GM12865 (cell line): ENCODE results near the gene GNA12.

Experiments
- DNase-seq: peaks from one replicate; pipeline ENCODE4 v3.0.0; 2010; ENCODE audit warnings: low read depth
- H3K4me3 ChIP-seq: 2 replicates; pipeline ENCODE4 v1.5.1; 2011; ENCODE audit warnings: mild to moderate bottlenecking, low read depth, low read length, control low read depth
- TF ChIP-seq, protein P1 (sequence below): IDR thresholded peaks from 2 replicates; pipeline ENCODE4 v1.5.1; 2011; ENCODE audit warnings: low read length, control low read depth, low read depth, inconsistent platforms; ENCODE audit not compliant: insufficient read depth; ENCODE audit errors: missing control alignments

GNA12 gene

DNA sequence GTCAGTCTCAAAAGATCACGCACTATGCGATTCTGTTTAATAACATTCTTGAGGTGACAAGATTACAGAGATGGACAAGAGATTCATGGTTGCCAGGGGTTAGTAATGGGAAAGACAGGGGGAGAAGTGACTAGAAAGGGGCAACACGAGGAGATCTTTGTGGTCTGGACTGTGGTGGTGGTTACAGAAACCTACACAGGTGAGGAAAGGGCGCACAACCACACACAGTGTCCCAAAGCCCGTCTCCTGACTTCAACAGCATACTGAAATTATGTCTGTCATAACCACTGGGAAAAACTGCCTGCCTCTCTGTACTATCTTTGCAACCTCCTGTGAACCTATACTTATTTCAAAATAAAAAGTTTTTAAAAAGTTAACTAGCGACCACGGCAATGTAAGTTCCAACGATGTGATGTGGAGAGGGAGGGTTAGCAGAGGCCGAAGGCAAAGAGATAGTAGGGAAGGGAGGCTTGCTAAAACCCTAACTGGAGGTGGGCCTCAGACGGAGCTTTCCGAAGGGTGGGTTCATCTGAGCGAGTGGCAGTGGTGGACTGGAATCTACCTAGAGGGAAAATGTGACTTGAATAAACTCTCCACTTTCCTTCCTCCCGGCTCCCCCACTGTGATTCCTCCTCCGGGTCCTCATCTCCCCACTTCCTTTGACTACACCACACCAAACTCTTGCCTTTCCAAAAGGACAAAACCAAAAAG, 43.7 kb downstream of the GNA12 start:
- H3K4me3 ChIP-seq = no peak overlapping the region
- DNase-seq = no peak
- TF ChIP-seq, protein P1, sequence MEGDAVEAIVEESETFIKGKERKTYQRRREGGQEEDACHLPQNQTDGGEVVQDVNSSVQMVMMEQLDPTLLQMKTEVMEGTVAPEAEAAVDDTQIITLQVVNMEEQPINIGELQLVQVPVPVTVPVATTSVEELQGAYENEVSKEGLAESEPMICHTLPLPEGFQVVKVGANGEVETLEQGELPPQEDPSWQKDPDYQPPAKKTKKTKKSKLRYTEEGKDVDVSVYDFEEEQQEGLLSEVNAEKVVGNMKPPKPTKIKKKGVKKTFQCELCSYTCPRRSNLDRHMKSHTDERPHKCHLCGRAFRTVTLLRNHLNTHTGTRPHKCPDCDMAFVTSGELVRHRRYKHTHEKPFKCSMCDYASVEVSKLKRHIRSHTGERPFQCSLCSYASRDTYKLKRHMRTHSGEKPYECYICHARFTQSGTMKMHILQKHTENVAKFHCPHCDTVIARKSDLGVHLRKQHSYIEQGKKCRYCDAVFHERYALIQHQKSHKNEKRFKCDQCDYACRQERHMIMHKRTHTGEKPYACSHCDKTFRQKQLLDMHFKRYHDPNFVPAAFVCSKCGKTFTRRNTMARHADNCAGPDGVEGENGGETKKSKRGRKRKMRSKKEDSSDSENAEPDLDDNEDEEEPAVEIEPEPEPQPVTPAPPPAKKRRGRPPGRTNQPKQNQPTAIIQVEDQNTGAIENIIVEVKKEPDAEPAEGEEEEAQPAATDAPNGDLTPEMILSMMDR = no peak

DNA sequence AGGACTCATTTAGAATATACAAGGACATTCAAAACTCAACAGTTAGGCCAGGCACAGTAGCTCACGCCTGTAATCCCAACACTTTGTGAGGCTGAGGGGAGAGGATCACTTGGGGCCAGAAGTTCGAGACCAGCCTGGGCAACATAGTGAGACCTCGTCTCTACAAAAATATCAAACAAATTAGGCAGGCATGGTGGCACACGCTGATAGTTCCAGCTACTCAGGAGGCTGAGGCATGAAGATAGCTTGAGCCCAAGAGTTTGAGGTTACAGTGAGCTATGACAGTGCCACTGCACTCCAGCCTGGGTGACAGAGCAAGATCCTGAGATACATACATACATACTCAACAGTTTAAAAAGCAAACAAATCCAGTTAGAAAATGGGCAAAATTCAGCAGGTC, 44.9 kb downstream of the GNA12 start:
- no peak overlapping the region for H3K4me3 ChIP-seq
- TF ChIP-seq, protein P1 = no peak
- DNase-seq = no peak

DNA sequence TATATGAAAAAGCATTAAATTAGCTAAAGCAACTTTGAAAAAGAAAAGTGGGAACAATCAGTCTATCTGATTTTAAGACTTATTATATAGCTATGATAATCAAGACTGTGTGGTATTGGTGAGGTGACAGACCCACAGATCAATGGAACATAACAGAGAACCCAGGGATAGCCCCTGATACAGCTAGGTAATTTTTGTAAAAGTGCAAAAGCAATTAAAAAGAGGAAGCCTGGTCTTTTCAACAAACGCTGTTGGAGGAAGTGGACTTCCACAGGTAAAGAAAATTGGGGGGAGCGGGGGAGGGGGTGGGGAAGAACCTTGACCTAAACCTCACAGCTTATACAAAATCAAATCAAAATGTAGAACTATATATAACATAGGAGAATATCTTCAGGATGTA, 45.4 kb downstream of the GNA12 start:
- no peak overlapping the region for H3K4me3 ChIP-seq
- TF ChIP-seq, protein P1 = no peak
- no peak for DNase-seq

DNA sequence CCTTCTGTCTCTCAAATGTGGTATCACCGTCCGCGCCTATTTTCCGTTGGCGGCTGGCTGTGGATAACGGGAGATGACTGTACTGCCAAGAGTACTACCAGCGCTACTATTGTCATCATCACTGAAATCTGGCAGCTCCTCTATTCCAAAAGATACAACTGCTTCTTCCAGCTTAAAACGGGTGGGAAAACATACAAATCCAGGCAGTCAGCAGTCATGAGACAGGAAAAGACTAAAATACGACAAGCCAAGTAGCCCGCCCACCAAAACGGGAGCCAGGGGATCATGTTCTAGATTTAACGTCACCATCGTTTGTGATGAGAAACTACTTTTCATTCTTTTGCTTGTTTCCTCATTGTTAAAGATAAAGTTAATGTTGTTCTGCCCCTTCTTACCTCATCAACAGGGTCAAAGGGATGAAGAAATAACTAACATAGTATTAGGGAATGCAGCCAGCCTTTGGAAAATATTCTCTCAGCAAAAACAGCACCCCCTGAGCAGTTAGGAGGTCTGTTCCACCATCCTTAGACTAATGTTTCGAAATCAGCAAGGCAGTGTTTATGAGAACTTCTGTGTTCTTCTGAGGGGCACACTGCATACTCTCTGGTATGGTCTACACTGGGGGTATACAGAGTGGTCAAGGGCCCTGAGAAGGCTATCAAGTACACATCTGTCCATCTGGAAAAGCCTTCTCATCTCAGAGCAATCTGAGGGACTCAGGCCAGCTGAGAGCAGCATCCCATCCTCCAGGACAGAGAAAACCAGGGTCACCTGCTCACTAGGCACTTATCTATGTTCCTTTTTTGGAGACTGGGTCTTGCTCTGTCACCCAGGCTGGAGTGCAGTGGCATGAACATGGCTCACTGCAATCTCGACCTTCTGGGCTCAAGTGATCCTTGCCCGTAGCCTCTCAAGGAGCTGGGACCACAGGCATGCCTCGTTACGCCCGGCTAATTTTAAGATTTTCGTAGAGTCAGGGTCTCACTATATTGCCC, 47.5 kb downstream of the GNA12 start:
- no peak overlapping the region for H3K4me3 ChIP-seq
- TF ChIP-seq, protein P1 = no peak
- DNase-seq = no peak

DNA sequence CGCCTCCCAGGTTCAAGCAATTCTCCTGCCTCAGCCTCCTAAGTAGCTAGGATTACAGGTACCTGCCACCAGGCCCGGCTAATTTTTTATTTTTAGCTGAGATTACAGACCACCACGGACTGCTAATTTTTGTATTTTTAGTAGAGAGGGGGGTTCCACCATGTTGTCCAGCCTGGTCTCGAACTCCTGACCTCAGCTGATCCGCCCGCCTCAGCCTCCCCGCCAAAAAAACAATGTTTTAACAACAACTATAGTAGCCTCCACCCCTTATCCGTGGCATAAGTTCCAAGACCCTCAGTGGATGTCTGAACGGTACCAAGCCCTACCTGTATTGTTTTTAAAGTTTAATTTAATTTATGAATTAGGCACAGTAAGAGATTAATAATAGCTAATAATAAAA, 48.2 kb downstream of the GNA12 start:
- no peak overlapping the region for H3K4me3 ChIP-seq

DNA sequence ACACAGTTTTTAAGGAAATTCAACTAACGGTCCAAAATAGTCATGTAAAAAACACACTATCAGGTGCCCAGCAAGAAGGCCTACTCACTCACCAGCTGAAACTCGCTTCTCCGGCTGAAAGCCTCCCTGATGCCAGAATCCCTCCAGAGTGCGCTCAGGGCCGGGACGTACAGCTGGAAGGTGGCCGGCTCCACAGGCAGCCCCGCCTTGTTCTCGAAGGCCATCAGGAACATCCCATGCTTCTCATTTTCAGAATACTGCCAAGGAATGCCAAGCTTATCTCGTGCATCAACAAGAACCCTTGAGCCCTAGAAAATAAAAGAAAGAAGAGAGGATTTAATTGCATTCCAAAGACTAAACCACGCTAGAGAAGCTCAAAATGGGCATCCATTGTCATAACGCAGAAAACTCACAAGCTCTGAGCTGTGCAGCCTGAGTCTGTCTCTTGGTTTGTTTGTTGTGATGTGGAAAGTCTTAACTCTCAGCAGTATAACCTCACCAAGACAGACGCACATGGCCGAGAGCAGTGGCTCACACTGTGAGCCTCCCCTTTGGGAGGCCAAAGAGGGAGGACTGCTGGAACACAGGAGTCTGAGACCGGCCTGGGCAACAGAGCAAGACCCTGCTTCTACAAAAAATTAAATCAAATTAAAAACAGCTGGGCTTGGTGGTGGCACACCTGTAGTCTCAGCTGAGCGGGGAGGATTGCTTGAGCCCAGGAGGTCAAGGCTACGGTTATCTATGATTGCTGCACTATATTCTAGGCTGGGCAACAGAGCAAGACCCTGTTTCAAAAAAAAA, 49.1 kb downstream of the GNA12 start:
- TF ChIP-seq, protein P1 = no peak
- DNase-seq = no peak
- no peak overlapping the region for H3K4me3 ChIP-seq

More for the DNA sequence above, 48.2 kb downstream of the GNA12 start:
- TF ChIP-seq, protein P1 = no peak
- no peak for DNase-seq
